ENCODE results near the gene RTP4.

The RTP4 gene

GRCh38 chr3:187368251-187369088 is at the start of gene RTP4:
Gene RTP4 (plus strand): TSS chr3:187368385. CDS start chr3:187368442, 57 bp downstream.
- TF ChIP-seq RAD21 (IDR thresholded peaks at IDR 0.05; ENCODE audit: low read depth), result no peak
- no peak for TF ChIP-seq EP300 (IDR thresholded peaks at IDR 0.05; ENCODE audit: borderline replicate concordance)
- no peak for TF ChIP-seq YY1 (IDR thresholded peaks at IDR 0.05; ENCODE audit: low read depth)
- no peak for TF ChIP-seq FOXM1 (IDR thresholded peaks at IDR 0.05; ENCODE audit: borderline replicate concordance, low read depth)
- no peak for TF ChIP-seq ZBTB7A (IDR thresholded peaks at IDR 0.05; ENCODE audit: low read depth)
- TF ChIP-seq EGR1 (IDR thresholded peaks at IDR 0.05), result no peak
- TF ChIP-seq USF1 (IDR thresholded peaks at IDR 0.05), result no peak
- no peak for TF ChIP-seq TCF12 (IDR thresholded peaks at IDR 0.05; ENCODE audit: low read depth)
- no peak for TF ChIP-seq CEBPB (IDR thresholded peaks at IDR 0.05)
- no peak for TF ChIP-seq CREB1 (IDR thresholded peaks at IDR 0.05; ENCODE audit: low read depth)
- TF ChIP-seq TEAD4 (IDR thresholded peaks at IDR 0.05), result no peak

GRCh38 chr3:187318819-187319616 is 49.2 kb upstream of the RTP4 start:
- no peak for TF ChIP-seq CREB1 (IDR thresholded peaks at IDR 0.05; ENCODE audit: low read depth)
- peak; percentile 94 for TF ChIP-seq RAD21 (IDR thresholded peaks at IDR 0.05; ENCODE audit: low read depth)

- peak; percentile 65 for TF ChIP-seq RAD21 (IDR thresholded peaks at IDR 0.05; ENCODE audit: low read depth)
- no peak for TF ChIP-seq MAX (IDR thresholded peaks at IDR 0.05)
Observed at GRCh38 chr3:187319699-187320302, 48.4 kb upstream of the RTP4 start.

GRCh38 chr3:187321766-187322165 is 46.4 kb upstream of the RTP4 start:
- TF ChIP-seq CEBPB (IDR thresholded peaks at IDR 0.05) (no peak), REST (IDR thresholded peaks at IDR 0.05; ENCODE audit: low read depth) (no peak), EP300 (IDR thresholded peaks at IDR 0.05; ENCODE audit: borderline replicate concordance) (no peak), CREB1 (IDR thresholded peaks at IDR 0.05; ENCODE audit: low read depth) (no peak), YY1 (IDR thresholded peaks at IDR 0.05; ENCODE audit: low read depth) (no peak), RAD21 (IDR thresholded peaks at IDR 0.05; ENCODE audit: low read depth) (no peak), MAX (IDR thresholded peaks at IDR 0.05) (no peak), TEAD4 (IDR thresholded peaks at IDR 0.05) (no peak), ZBTB7A (IDR thresholded peaks at IDR 0.05; ENCODE audit: low read depth) (no peak)

- TF ChIP-seq FOXM1 (IDR thresholded peaks at IDR 0.05; ENCODE audit: borderline replicate concordance, low read depth), result no peak
- no peak for TF ChIP-seq USF1 (IDR thresholded peaks at IDR 0.05)
- no peak for TF ChIP-seq ZBTB7A (IDR thresholded peaks at IDR 0.05; ENCODE audit: low read depth)
- TF ChIP-seq CREB1 (IDR thresholded peaks at IDR 0.05; ENCODE audit: low read depth), result no peak
- no peak for TF ChIP-seq TEAD4 (IDR thresholded peaks at IDR 0.05)
- TF ChIP-seq EGR1 (IDR thresholded peaks at IDR 0.05), result no peak
- no peak for TF ChIP-seq MAX (IDR thresholded peaks at IDR 0.05)
- no peak for TF ChIP-seq CEBPB (IDR thresholded peaks at IDR 0.05)
- no peak for TF ChIP-seq YY1 (IDR thresholded peaks at IDR 0.05; ENCODE audit: low read depth)
- no peak for TF ChIP-seq RAD21 (IDR thresholded peaks at IDR 0.05; ENCODE audit: low read depth)
- TF ChIP-seq NFIC (IDR thresholded peaks at IDR 0.05), result no peak
- TF ChIP-seq EP300 (IDR thresholded peaks at IDR 0.05; ENCODE audit: borderline replicate concordance), result no peak
Observed at GRCh38 chr3:187322291-187322690, 45.9 kb upstream of the RTP4 start.

- TF ChIP-seq YY1 (IDR thresholded peaks at IDR 0.05; ENCODE audit: low read depth), result no peak
- no peak for TF ChIP-seq MAX (IDR thresholded peaks at IDR 0.05)
- no peak for TF ChIP-seq EGR1 (IDR thresholded peaks at IDR 0.05)
- TF ChIP-seq ZBTB7A (IDR thresholded peaks at IDR 0.05; ENCODE audit: low read depth), result no peak
- TF ChIP-seq CEBPB (IDR thresholded peaks at IDR 0.05), result no peak
- TF ChIP-seq NFIC (IDR thresholded peaks at IDR 0.05), result no peak
- TF ChIP-seq TEAD4 (IDR thresholded peaks at IDR 0.05), result no peak
- no peak for TF ChIP-seq TAF1 (IDR thresholded peaks at IDR 0.05; ENCODE audit: low read depth)
- TF ChIP-seq EP300 (IDR thresholded peaks at IDR 0.05; ENCODE audit: borderline replicate concordance), result no peak
- no peak for TF ChIP-seq USF1 (IDR thresholded peaks at IDR 0.05)
- no peak for TF ChIP-seq REST (IDR thresholded peaks at IDR 0.05; ENCODE audit: low read depth)
- no peak for TF ChIP-seq CREB1 (IDR thresholded peaks at IDR 0.05; ENCODE audit: low read depth)
- no peak for TF ChIP-seq FOXM1 (IDR thresholded peaks at IDR 0.05; ENCODE audit: borderline replicate concordance, low read depth)
- no peak for TF ChIP-seq TCF12 (IDR thresholded peaks at IDR 0.05; ENCODE audit: low read depth)
- no peak for TF ChIP-seq RAD21 (IDR thresholded peaks at IDR 0.05; ENCODE audit: low read depth)
Observed at GRCh38 chr3:187323091-187323490, 45.1 kb upstream of the RTP4 start.

Data from Ishikawa (cell line).